GM23248 (cell line): ENCODE measurements around the gene AKIRIN2. TPM values are rescaled to one million over a fixed set of nuclear protein-coding genes. Genes with fewer than 3 reads are reported as not detected.

ENCODE experiments used
- DNase-seq: peaks from one replicate; pipeline ENCODE4 v3.0.0-alpha.2; 2015
- H2AFZ ChIP-seq: fragments of 200-600 bp; sonication (generic); 2 replicates; pipeline ENCODE4 v1.6.1; 2016; ENCODE audit warnings: antibody characterized with exemption
- H3F3A ChIP-seq: fragments of 200-600 bp; sonication (generic); 2 replicates; pipeline ENCODE4 v1.6.1; 2016; ENCODE audit warnings: mild to moderate bottlenecking, antibody characterized with exemption, mixed run types; ENCODE audit not compliant: insufficient read depth
- H3K27ac ChIP-seq: fragments of 200-600 bp; sonication (generic); 2 replicates; pipeline ENCODE4 v1.5.1; 2016; ENCODE audit warnings: mild to moderate bottlenecking
- H3K27me3 ChIP-seq: fragments of 200-600 bp; sonication (generic); replicated peaks from 2 replicates; pipeline ENCODE4 v1.6.1; 2016; ENCODE audit warnings: mild to moderate bottlenecking; ENCODE audit not compliant: insufficient read depth
- H3K36me3 ChIP-seq: fragments of 200-600 bp; sonication (generic); 2 replicates; pipeline ENCODE4 v1.6.1; 2016; ENCODE audit warnings: low read depth, mild to moderate bottlenecking
- H3K4me1 ChIP-seq: fragments of 200-600 bp; sonication (generic); 2 replicates; pipeline ENCODE4 v1.6.1; 2016; ENCODE audit warnings: mild to moderate bottlenecking; ENCODE audit not compliant: insufficient read depth
- H3K4me2 ChIP-seq: fragments of 200-600 bp; sonication (generic); one replicate; pipeline ENCODE4 v1.6.1; 2016; ENCODE audit warnings: mild to moderate bottlenecking; ENCODE audit not compliant: unreplicated experiment
- H3K4me3 ChIP-seq: fragments of 200-600 bp; sonication (generic); 2 replicates; pipeline ENCODE4 v1.5.1; 2016; ENCODE audit warnings: mild to moderate bottlenecking
- H3K79me2 ChIP-seq: fragments of 200-600 bp; sonication (generic); 2 replicates; pipeline ENCODE4 v1.6.1; 2016; ENCODE audit warnings: mild to moderate bottlenecking; ENCODE audit not compliant: insufficient read depth
- H3K9ac ChIP-seq: fragments of 200-600 bp; sonication (generic); 2 replicates; pipeline ENCODE4 v1.6.1; 2016; ENCODE audit warnings: mild to moderate bottlenecking
- H3K9me2 ChIP-seq: fragments of 200-600 bp; sonication (generic); 2 replicates; pipeline ENCODE4 v1.6.1; 2016; ENCODE audit warnings: mixed run types, mild to moderate bottlenecking, moderate library complexity; ENCODE audit not compliant: insufficient read depth
- H3K9me3 ChIP-seq: fragments of 200-600 bp; sonication (generic); one replicate; pipeline ENCODE4 v1.6.1; 2017; ENCODE audit warnings: low read depth
- H4K20me1 ChIP-seq: fragments of 200-600 bp; sonication (generic); 2 replicates; pipeline ENCODE4 v1.6.0; 2016; ENCODE audit not compliant: insufficient read depth
- EZH2 ChIP-seq: fragments of 200-600 bp; sonication (generic); IDR thresholded peaks from 2 replicates; pipeline ENCODE4 v1.6.1; 2018; ENCODE audit warnings: antibody characterized with exemption, mild to moderate bottlenecking; ENCODE audit not compliant: insufficient read depth, poor library complexity, severe bottlenecking
- EZH2phosphoT487 ChIP-seq: fragments of 200-600 bp; sonication (generic); IDR thresholded peaks from 2 replicates; pipeline ENCODE4 v1.6.1; 2018; ENCODE audit warnings: antibody characterized with exemption, moderate library complexity, mild to moderate bottlenecking, low read depth; ENCODE audit not compliant: insufficient read depth
- WGBS, 2 experiments: methylation state at CpG; one replicate each; pipeline ENCODE4 v1.1.6; 2015 to 2017; ENCODE audit warnings: low lambda C conversion rate in 2 of 2, low coverage in 1 of 2; ENCODE audit errors: missing lambda C conversion rate in 2 of 2; 5-methylcytosine and 5-hydroxymethylcytosine counted together
- in situ Hi-C: fragments of 300-500 bp; cut with MboI; formaldehyde crosslinking; loops from 2 replicates; pipeline ENCODE4 v1.15.0; 2020
- polyA plus RNA-seq: library from polyadenylated mRNA; unstranded; fragments of >200 nt; fragmentation: Nextera tagmentation; extraction: Ambion mirVana; gene quantifications from 2 replicates; pipeline ENCODE4 v1.2.1, GENCODE V29; 2016
- total RNA-seq: library from RNA; depleted of rRNA; stranded (reverse); fragments of >200 nt; shearing (Covaris generic); gene quantifications from 2 replicates; pipeline ENCODE4 v1.2.3, GENCODE V29; 2014

AKIRIN2 gene
- total and polyA plus RNA-seq, 2 experiments from 2014 or later: 21.4 to 60.6 TPM

DNA sequence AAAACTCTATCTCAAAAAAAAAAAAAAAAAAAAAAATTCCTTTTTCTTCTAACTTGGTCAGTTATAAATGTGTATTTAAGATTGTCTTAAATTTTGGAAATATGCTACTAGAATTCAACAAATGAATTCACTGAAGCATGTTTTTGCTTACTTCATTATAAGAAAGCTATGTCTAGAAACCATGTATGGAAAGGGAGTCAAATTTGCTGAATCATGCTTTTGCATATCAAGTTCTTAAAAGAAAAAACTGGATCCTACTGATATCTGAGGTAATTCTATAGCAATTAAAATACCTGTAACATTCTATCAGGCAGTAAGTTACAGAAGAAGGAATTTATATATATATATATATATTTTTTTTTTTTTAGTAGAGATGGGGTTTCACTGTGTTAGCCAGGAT lies 27.7 kb downstream of the AKIRIN2 start:
- Histone ChIP-seq H3K9ac (no peak overlapping the region), H3K27ac (no peak overlapping the region), H3K79me2 (peaks cover 69% of the 10 kb centered on the region), H3K4me1 (no peaks in the 10 kb centered on the region), H4K20me1 (peaks cover 2% of the 10 kb centered on the region; the same call in 1 of the 2 replicates), H2AFZ (no peak overlapping the region), H3K9me2 (no peaks in the 10 kb centered on the region), H3K4me2 (no peak overlapping the region), H3K36me3 (peaks cover 39% of the 10 kb centered on the region), H3K9me3 (no peaks in the 10 kb centered on the region), H3K27me3 (no peaks in the 10 kb centered on the region), H3F3A (peaks cover 25% of the 10 kb centered on the region), H3K4me3 (no peak overlapping the region)
- TF ChIP-seq EZH2 (no peak), EZH2phosphoT487 (no peak)
- DNase-seq: no peak
- in situ Hi-C loops: no loop called here

DNA sequence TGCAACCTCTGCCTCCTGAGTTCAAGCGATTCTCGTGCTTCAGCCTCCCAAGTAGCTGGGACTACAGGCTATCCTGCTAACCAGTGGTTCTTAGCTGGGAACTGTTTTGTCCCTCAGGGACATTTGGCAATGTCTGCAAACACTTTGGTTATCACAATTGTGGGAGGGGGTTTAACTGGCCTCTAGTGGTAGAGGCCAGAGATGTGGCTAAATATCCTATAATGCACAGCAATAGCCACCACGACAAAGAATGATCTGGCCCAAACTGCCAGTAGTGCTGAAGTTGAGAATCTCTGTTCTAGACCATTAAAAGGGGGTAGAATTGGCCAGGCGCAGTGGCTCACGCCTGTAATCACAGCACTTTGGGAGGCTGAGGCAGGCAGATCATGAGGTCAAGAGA lies 28.8 kb downstream of the AKIRIN2 start:
- Histone ChIP-seq H3K36me3 (peaks cover 34% of the 10 kb centered on the region), H3K9ac (no peak overlapping the region), H3F3A (peaks cover 25% of the 10 kb centered on the region), H4K20me1 (no peaks in the 10 kb centered on the region), H2AFZ (no peak overlapping the region), H3K4me2 (no peak overlapping the region), H3K4me1 (no peaks in the 10 kb centered on the region), H3K27me3 (no peaks in the 10 kb centered on the region), H3K9me3 (no peaks in the 10 kb centered on the region), H3K4me3 (no peak overlapping the region), H3K27ac (no peak overlapping the region), H3K79me2 (peaks cover 59% of the 10 kb centered on the region), H3K9me2 (no peaks in the 10 kb centered on the region)
- TF ChIP-seq EZH2phosphoT487 (no peak), EZH2 (no peak)
- DNase-seq: no peak
- in situ Hi-C loops: no loop called here
- 97 to 98% methylated on average over 5 of the region's 5 CpGs for WGBS, 2 experiments

DNA sequence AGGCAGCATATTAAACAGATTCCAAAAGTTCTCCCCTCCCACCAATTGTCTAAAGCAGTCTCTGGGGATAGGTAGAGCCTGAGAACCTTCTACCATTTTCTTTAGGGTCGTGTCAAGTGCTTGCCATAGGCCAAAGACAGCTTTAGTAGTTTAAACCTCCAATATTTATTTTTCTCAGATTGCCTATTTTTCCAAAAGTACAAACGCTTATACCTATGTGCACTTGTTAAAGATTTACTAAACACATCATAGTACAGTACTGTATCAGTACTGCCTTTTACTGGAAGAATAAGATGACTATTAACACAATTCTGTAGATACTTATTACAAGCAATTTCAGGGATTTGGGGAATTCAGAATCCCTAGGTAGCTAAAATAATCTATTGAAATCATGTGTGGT lies 29.4 kb downstream of the AKIRIN2 start:
- H3K79me2 ChIP-seq: peaks cover 53% of the 10 kb centered on the region
- H3K4me3 ChIP-seq: no peak overlapping the region
- no peak for DNase-seq
- H3K9me3 ChIP-seq: no peaks in the 10 kb centered on the region
- no peak overlapping the region for H2AFZ ChIP-seq
- no peaks in the 10 kb centered on the region for H4K20me1 ChIP-seq
- no peaks in the 10 kb centered on the region for H3K9me2 ChIP-seq
- peaks cover 25% of the 10 kb centered on the region for H3F3A ChIP-seq
- H3K27ac ChIP-seq: no peak overlapping the region
- in situ Hi-C loops: no loop called here
- 89 to 90% methylated on average over 2 of the region's 2 CpGs for WGBS, 2 experiments
- H3K4me1 ChIP-seq: no peaks in the 10 kb centered on the region
- H3K4me2 ChIP-seq: no peak overlapping the region
- peaks cover 29% of the 10 kb centered on the region for H3K36me3 ChIP-seq
- H3K27me3 ChIP-seq: no peaks in the 10 kb centered on the region
- TF ChIP-seq EZH2phosphoT487: no peak
- TF ChIP-seq EZH2: no peak
- H3K9ac ChIP-seq: no peak overlapping the region

DNA sequence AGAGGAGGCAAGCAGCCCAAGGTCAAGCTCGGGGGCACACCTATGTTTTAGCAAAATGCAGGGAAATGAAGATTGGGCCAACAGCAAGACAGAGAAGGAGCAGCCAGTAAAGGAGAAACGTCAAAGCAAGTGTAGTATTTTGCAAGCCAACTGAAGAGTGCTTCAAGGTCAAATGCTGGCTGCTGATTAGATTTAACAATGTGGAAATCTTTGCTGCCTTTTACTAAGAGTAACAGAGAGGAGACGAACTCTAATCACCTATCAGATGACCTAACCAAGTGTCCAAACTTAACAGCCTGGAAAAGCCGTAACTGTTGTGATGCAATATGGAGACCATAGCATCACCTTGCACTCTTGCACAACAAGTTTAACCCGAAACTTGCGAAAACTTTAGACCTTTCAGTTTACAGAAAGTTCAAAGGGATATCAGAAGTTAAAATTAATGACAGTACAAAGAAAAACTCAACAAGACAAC lies 30.4 kb downstream of the AKIRIN2 start:
- H3K27ac ChIP-seq: no peak overlapping the region
- H3K36me3 ChIP-seq: peaks cover 24% of the 10 kb centered on the region
- no peak overlapping the region for H3K9ac ChIP-seq
- H4K20me1 ChIP-seq: no peaks in the 10 kb centered on the region
- in situ Hi-C loops: no loop called here
- H3K9me2 ChIP-seq: no peaks in the 10 kb centered on the region
- no peaks in the 10 kb centered on the region for H3K27me3 ChIP-seq
- TF ChIP-seq EZH2: no peak
- TF ChIP-seq EZH2phosphoT487: no peak
- no peak for DNase-seq
- WGBS, 2 experiments: 88% methylated on average over 6 of the region's 6 CpGs
- no peaks in the 10 kb centered on the region for H3K4me1 ChIP-seq
- H3K4me3 ChIP-seq: no peak overlapping the region
- H3F3A ChIP-seq: peaks cover 25% of the 10 kb centered on the region
- H2AFZ ChIP-seq: no peak overlapping the region
- peaks cover 42% of the 10 kb centered on the region for H3K79me2 ChIP-seq
- H3K9me3 ChIP-seq: no peaks in the 10 kb centered on the region
- H3K4me2 ChIP-seq: no peak overlapping the region

DNA sequence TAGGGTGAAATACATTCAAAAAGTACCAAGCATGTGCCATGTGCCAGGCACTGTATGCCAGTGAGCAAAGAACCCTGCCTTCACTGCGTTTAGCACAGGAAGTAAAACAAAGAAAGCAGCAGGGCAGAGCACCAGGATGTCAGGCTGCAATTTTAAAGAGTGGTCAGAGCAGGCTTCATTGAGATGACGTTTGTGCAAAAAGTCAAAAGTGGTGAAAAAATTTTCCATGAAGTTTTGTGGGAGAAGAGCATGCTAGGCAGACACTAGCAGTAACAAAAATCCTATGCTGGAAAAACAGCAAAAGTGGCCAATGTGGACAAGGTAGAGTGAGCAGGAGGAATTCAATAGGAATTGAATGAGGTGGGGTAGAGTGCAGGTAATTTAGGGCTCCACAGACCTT lies 31.3 kb downstream of the AKIRIN2 start:
- Histone ChIP-seq H3K4me3 (no peak overlapping the region), H3F3A (peaks cover 23% of the 10 kb centered on the region), H3K36me3 (peaks cover 24% of the 10 kb centered on the region), H3K4me1 (no peaks in the 10 kb centered on the region), H3K9me2 (no peaks in the 10 kb centered on the region), H3K79me2 (peaks cover 33% of the 10 kb centered on the region), H3K27me3 (no peaks in the 10 kb centered on the region), H3K4me2 (no peak overlapping the region), H4K20me1 (no peaks in the 10 kb centered on the region), H3K9me3 (no peaks in the 10 kb centered on the region), H2AFZ (no peak overlapping the region), H3K27ac (no peak overlapping the region), H3K9ac (no peak overlapping the region)
- no peak for DNase-seq
- WGBS, 2 experiments: 16 to 22% methylated on average over 2 of the region's 2 CpGs
- in situ Hi-C loops: no loop called here
- TF ChIP-seq EZH2phosphoT487 (no peak), EZH2 (no peak)
